NCI-H1048 (cell line): ENCODE data around the gene PHKB.
"Not testable (repeated sequence)": the region's sequence is repeated elsewhere in the genome, so short reads cannot be mapped to it uniquely, and the experiment has no call there.

Experiments
- DNase-seq: peaks from one replicate; lab custom pipeline; 2025; lab: John Stamatoyannopoulos, UW

PHKB gene

GRCh38 chr16:47507701-47508100, 46.6 kb downstream of the PHKB start:
- no peak for DNase-seq

DNA sequence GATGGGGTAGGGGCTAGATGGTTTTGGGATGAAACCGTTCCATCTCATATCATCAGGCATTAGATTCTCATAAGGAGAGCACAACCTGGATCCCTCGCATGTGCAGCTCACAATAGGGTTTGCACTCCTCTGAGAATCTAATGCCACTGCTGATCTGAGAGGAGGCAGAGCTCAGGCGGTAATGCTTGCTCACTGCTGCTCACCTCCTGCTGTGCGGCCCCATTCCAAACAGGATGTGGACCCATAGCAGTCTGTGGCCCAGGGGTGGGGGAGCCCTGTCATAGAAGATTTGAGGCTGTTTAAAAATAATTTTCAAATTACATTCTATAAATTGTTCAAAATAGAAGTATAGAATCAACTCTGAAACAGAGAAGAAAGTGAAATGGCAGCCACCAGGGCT, 50.8 kb downstream of the PHKB start:
- no peak for DNase-seq

DNA sequence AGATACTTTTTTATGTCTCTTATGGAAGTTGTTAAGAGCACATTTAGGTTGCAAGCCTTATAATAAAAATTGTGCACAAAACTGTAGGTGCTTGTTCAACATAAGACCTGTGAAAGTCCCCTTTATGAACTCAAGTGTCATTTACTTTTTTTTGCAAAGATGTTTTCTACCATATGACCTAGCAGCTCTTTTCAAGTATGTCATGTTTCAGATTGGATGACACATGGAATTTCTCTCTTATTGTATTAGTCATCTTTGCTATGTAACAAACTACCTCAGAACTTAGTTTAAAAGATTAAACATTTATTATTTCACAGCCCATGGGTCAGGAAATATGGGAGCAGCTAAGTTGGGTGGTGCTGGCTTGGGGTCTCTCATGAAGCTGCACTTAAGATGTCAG, 57.9 kb downstream of the PHKB start:
- DNase-seq: no peak

GRCh38 chr16:47519546-47519945, 58.4 kb downstream of the PHKB start:
- no peak for DNase-seq

DNA sequence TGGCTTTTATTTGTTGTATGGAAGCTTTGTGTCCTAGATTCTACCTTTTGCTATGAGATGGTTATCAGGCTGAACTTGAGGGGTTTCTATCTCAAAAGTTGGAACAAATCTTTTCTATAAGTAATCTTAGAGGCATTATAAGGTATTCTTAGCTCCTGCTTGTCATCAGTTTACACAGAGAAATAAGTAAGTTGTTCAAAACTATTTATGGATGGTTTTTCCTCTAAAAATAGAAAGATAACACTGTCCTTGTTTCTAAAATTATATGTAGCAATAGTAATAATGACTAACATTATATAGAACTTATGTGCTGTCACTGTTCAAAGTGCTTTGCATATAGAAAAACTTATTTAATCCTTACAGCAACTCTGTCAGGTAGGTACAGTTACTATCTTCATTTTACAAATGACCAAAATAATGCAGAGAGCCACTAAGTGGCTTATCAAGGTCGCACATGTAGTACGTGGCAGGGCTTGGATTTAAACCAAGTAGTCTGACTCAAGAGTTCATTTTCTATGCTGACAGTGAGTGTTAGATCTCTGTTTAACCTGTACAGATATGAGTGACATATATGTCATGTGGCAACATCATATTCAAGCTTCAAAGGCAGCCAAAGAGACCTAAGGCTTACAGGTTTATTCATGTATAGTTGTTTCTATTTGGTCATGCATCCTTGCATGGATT, 59.0 kb downstream of the PHKB start:
- no peak for DNase-seq

DNA sequence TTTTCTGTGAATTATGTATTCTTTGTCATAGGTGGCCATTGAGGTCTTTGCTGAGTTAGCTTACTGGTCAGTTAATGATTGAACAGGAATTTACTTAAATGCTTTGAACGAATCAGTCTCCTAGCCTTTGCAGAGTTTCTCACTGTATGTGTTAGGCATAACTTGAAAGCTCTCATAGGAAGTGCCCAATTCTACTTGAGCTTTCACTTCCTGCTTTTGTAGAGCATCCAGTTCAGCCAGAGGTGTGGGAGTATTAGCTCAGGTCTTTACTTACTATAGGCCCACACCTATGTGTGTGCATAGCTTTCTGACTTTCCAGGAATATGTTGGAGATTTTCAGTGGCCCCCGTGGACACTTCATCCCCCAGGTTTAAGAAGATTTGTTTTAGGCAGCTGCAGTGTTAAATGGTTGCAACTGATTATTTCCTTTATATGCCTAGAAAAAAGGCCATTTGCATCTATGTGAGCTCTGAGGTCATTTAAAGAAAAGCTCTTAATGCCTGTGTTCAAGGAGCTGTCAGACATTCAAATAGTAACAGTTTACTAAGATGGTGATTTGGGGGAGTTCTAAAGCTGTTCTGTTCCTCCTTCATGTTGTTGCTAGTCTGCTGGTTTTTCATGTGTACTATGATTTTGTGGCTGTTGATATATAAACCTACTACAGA, 62.3 kb downstream of the PHKB start:
- DNase-seq: no peak

GRCh38 chr16:47524007-47524405, 62.9 kb downstream of the PHKB start:
- DNase-seq: no peak

GRCh38 chr16:47528431-47528830, 67.3 kb downstream of the PHKB start:
- DNase-seq: no peak

DNA sequence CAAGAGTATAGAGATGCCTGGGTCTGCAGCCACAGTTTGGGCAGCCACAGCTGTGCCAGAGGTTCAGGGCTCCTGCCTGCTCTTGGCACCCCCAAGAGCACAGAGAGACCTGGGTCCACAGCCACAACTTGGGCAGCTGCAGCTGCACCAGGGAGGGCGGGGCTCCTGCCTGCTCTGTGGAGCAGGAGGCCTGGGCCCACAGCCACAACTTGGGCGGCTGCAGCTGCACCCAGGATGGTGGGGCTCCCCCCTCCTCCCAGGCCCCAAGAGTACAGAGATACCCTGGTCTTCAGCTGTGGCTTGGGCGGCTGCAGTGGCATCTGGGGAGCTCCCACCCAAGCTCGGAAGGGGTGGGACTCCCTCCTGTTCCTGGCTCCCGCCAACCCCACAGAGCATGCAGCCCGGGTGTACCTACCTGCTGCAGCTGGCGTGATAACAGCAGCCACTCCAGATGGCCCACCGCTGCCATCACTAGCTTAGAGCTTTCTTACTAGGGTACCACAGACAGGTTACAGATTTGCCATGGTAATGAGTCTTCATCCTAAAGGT, 72.7 kb downstream of the PHKB start:
- no peak for DNase-seq

DNA sequence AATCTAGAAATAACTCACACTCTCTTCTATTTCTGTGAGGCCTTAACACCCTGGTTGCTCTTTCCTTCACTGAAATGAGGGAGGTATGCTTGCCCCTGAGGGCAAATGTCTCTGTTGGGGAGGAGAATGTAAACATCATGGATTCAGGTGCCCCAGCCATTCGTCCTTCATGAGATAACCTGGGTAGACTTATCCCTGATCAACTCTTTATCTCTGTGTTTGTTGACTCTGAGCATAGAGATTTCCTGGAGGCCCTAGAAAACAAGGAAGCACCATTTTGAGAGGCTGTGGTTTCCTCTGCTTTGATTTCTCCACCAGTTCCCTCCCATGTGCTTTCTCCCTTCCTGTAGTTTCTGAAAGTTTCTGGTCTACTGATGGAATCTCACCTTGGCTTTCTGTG, 77.3 kb downstream of the PHKB start:
- DNase-seq: no peak

DNA sequence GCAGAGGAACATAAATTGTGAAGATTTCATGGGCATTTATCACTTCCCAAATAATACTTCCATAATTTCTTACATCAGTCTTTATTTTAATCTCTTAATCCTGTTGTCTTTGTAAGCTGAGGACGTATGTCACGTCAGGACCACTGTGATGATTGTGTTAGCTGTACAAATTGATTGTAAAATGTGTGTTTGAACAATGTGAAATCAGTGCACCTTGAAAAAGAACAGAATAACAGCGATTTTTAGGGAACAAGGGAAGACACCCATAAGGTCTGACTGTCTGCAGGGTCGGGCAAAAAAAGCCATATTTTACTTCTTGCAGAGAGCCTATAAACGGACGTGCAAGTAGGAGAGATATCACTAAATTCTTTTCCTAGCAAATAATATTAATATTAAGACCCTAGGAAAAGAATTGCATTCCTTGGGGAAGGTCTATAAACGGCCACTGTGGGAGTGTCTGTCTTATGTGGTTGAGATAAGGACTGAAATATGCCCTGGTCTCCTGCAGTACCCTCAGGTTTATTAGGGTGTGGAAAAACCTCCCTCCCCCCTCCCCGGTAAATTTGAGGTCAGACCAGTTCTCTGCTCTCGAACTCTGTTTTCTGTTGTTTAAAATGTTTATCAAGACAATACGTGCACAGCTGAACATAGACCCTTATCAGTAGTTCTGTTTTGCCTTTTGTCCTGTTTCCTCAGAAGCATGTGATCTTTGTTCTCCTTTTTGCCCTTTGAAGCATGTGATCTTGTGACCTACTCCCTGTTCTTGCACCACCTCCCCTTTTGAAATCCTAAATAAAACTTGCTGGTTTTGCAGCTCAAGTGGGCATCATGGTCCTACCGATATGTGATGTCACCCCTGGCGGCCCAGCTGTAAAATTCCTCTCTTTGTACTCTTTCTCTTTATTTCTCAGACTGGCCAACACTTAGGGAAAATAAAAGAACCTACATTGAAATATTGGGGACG, 78.9 kb downstream of the PHKB start:
- not testable (repeated sequence) for DNase-seq

- DNase-seq: not testable (repeated sequence)
Measured at GRCh38 chr16:47541135-47541534, 80.0 kb downstream of the PHKB start.

- DNase-seq: not testable (repeated sequence)
Measured at GRCh38 chr16:47544255-47544654, 83.1 kb downstream of the PHKB start.

DNA sequence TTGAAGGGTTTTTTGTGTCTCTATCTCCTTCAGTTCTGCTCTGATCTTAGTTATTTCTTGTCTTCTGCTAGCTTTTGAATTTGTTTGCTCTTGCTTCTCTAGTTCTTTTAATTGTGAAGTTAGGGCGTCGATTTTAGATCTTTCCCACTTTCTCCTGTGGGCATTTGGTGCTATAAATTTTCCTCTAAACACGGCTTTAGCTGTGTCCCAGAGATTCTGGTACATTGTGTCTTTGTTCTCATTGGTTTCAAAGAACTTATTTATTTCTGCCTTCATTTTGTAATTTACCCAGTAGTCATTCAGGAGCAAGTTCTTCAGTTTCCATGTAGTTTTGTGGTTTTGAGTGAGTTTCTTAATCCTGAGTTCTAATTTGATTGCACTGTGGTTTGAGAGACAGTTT, 90.1 kb downstream of the PHKB start:
- not testable (repeated sequence) for DNase-seq

- DNase-seq: not testable (repeated sequence)
Measured at GRCh38 chr16:47551767-47552166, 90.6 kb downstream of the PHKB start.

- DNase-seq: no peak
Measured at GRCh38 chr16:47553853-47554564, 92.9 kb downstream of the PHKB start.

- not testable (repeated sequence) for DNase-seq
Measured at GRCh38 chr16:47554587-47554986, 93.5 kb downstream of the PHKB start.

GRCh38 chr16:47561286-47561685, 100.2 kb downstream of the PHKB start:
- DNase-seq: no peak

DNA sequence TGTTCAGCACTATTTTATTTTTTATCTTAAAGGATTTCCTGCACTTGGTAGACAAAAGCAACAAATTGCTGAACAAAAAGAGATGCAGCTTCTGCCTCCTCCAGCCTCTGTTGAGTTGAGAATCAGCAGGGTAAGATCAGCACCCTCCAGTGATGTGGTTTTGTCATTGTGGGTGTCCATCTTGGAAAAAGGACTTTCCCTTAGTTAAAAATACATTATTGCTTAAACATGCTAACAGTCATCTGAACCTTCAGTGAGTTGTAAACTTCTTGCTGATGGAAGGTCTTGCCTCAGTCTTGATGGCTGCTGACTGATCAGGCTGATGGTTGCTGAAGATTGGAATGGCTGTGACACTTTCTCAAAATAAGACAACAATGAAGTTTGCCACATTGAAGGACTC, 101.2 kb downstream of the PHKB start:
- DNase-seq: no peak

DNA sequence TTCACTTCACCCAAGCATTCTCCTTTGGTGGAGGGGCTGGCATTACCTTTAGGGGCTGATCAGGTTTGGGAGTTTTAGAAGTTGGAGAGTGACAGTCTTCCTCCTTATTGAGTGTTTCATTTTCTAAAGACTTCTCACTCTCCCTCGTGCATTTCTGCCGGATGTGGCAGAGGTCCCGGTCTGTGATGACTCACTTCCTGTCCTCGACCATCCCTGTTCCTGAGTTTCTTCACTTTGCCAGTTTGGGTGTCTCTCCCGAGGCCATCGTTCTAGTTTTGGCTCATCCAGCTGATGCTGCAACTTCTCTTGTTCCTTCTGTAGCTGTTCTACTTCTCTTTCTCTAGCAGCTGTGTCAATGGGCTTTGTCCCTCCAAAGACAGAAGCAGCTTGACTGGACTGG, 104.3 kb downstream of the PHKB start:
- no peak for DNase-seq

GRCh38 chr16:47567321-47567720, 106.2 kb downstream of the PHKB start:
- DNase-seq: no peak

DNA sequence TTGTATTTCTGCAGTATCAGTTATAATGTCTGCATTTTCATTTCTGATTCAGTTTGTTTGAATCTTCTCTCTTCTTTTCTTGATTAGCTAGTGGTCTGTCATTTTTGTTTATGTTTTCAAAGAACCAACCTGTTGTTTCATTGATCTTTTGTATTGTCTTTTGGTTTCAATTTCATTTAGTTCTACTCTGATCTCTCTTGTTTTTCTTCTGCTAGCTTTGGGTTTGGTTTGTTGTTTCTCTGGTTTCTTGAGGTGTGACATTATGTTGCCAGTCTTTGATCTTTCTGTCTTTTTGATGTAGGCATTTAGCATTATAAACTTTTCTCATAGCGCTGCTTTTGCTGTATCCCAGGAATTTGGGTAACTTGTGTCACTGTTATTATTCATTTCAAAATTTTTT, 107.2 kb downstream of the PHKB start:
- DNase-seq: no peak
